Loucy (cell line): ENCODE results near the gene NMNAT2.
"Not testable (repeated sequence)": the region's sequence is repeated elsewhere in the genome, so short reads cannot be mapped to it uniquely, and the experiment has no call there.

Experiments
- H2AFZ ChIP-seq: fragments of 200-600 bp; sonication (generic); 2 replicates; pipeline ENCODE4 v1.6.0; 2016; ENCODE audit warnings: antibody characterized with exemption, mild to moderate bottlenecking, low read length, moderate library complexity
- H3F3A ChIP-seq: fragments of 200-600 bp; 2 replicates; pipeline ENCODE4 v1.6.0; 2016; ENCODE audit warnings: antibody characterized with exemption, low read depth, mild to moderate bottlenecking
- H3K27me3 ChIP-seq: fragments of 200-600 bp; sonication (generic); 2 replicates; pipeline ENCODE4 v1.6.1; 2014; ENCODE audit warnings: low read length, mild to moderate bottlenecking; ENCODE audit not compliant: insufficient read depth, poor library complexity, severe bottlenecking
- H3K36me3 ChIP-seq: fragments of 200-600 bp; sonication (generic); 2 replicates; pipeline ENCODE4 v1.6.1; 2016; ENCODE audit warnings: low read length; ENCODE audit not compliant: insufficient read depth
- H3K4me1 ChIP-seq: fragments of 200-600 bp; sonication (generic); 2 replicates; pipeline ENCODE4 v1.5.1; 2014; ENCODE audit warnings: low read length, mild to moderate bottlenecking; ENCODE audit not compliant: insufficient read depth, poor library complexity, severe bottlenecking
- H3K4me2 ChIP-seq: fragments of 200-600 bp; sonication (generic); 2 replicates; pipeline ENCODE4 v1.6.0; 2014; ENCODE audit warnings: antibody characterized with exemption, low read length, low read depth, mild to moderate bottlenecking; ENCODE audit not compliant: poor library complexity, severe bottlenecking
- H3K4me3 ChIP-seq: fragments of 200-600 bp; sonication (generic); 2 replicates; pipeline ENCODE4 v1.5.1; 2014; ENCODE audit warnings: low read length, mild to moderate bottlenecking, mixed read lengths; ENCODE audit not compliant: poor library complexity, severe bottlenecking
- H3K79me2 ChIP-seq: fragments of 200-600 bp; sonication (generic); 2 replicates; pipeline ENCODE4 v1.6.1; 2014; ENCODE audit warnings: low read length; ENCODE audit not compliant: insufficient read depth
- H3K9ac ChIP-seq: fragments of 200-600 bp; sonication (generic); 2 replicates; pipeline ENCODE4 v1.6.0; 2014; ENCODE audit warnings: mild to moderate bottlenecking, low read depth, low read length, moderate library complexity; ENCODE audit not compliant: poor library complexity, severe bottlenecking
- H3K9me2 ChIP-seq: fragments of 200-600 bp; sonication (generic); replicated peaks from 2 replicates; pipeline ENCODE4 v1.6.1; 2016; ENCODE audit warnings: low read depth, low read length, mixed read lengths
- H3K9me3 ChIP-seq: fragments of 200-600 bp; sonication (generic); 2 replicates; pipeline ENCODE4 v1.6.1; 2014; ENCODE audit warnings: mild to moderate bottlenecking, antibody characterized with exemption, low read length, low read depth; ENCODE audit not compliant: insufficient read depth
- H4K20me1 ChIP-seq: fragments of 200-600 bp; sonication (generic); 2 replicates; pipeline ENCODE4 v1.6.0; 2014; ENCODE audit warnings: antibody characterized with exemption, low read length, mild to moderate bottlenecking; ENCODE audit not compliant: insufficient read depth, poor library complexity, severe bottlenecking
- EZH2phosphoT487 ChIP-seq: fragments of 200-600 bp; IDR thresholded peaks from 2 replicates; pipeline ENCODE4 v1.6.1; 2018; ENCODE audit warnings: antibody characterized with exemption, mild to moderate bottlenecking, moderate library complexity, borderline replicate concordance
- TF ChIP-seq, protein P1 (sequence below): fragments of 200-600 bp; sonication (generic); conservative IDR thresholded peaks from 2 replicates; pipeline ENCODE4 v1.5.1; 2014; ENCODE audit warnings: mild to moderate bottlenecking, antibody characterized with exemption, low read length

The NMNAT2 gene

GRCh38 chr1:183407474-183407873, 10.7 kb downstream of the NMNAT2 start:
- Histone ChIP-seq H4K20me1 (no peaks in the 10 kb centered on the region), H3K9me2 (no peaks in the 10 kb centered on the region), H3K79me2 (no peaks in the 10 kb centered on the region), H3K27me3 (no peaks in the 10 kb centered on the region), H3K9me3 (no peaks in the 10 kb centered on the region), H3K4me2 (no peak overlapping the region), H3K4me3 (no peak overlapping the region), H3K36me3 (no peaks in the 10 kb centered on the region), H3K4me1 (no peaks in the 10 kb centered on the region), H2AFZ (no peak overlapping the region), H3K9ac (no peak overlapping the region), H3F3A (no peaks in the 10 kb centered on the region)
- TF ChIP-seq EZH2phosphoT487 = no peak
- TF ChIP-seq, protein P1, sequence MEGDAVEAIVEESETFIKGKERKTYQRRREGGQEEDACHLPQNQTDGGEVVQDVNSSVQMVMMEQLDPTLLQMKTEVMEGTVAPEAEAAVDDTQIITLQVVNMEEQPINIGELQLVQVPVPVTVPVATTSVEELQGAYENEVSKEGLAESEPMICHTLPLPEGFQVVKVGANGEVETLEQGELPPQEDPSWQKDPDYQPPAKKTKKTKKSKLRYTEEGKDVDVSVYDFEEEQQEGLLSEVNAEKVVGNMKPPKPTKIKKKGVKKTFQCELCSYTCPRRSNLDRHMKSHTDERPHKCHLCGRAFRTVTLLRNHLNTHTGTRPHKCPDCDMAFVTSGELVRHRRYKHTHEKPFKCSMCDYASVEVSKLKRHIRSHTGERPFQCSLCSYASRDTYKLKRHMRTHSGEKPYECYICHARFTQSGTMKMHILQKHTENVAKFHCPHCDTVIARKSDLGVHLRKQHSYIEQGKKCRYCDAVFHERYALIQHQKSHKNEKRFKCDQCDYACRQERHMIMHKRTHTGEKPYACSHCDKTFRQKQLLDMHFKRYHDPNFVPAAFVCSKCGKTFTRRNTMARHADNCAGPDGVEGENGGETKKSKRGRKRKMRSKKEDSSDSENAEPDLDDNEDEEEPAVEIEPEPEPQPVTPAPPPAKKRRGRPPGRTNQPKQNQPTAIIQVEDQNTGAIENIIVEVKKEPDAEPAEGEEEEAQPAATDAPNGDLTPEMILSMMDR = no peak

- Histone ChIP-seq H3K9ac (no peak overlapping the region), H4K20me1 (no peaks in the 10 kb centered on the region), H3K4me3 (no peak overlapping the region), H2AFZ (no peak overlapping the region), H3K9me3 (no peaks in the 10 kb centered on the region), H3K4me2 (no peak overlapping the region), H3F3A (no peaks in the 10 kb centered on the region), H3K79me2 (no peaks in the 10 kb centered on the region), H3K27me3 (no peaks in the 10 kb centered on the region), H3K36me3 (no peaks in the 10 kb centered on the region), H3K9me2 (no peaks in the 10 kb centered on the region), H3K4me1 (no peaks in the 10 kb centered on the region)
- TF ChIP-seq, protein P1 = no peak
- no peak for TF ChIP-seq EZH2phosphoT487
Measured at GRCh38 chr1:183404476-183404875, 13.7 kb downstream of the NMNAT2 start.

GRCh38 chr1:183403498-183403897, 14.7 kb downstream of the NMNAT2 start:
- Histone ChIP-seq H3K36me3 (no peaks in the 10 kb centered on the region), H3K9me3 (no peaks in the 10 kb centered on the region), H3K79me2 (no peaks in the 10 kb centered on the region), H2AFZ (no peak overlapping the region), H3K27me3 (no peaks in the 10 kb centered on the region), H3K4me1 (no peaks in the 10 kb centered on the region), H3K4me3 (no peak overlapping the region), H3K9ac (no peak overlapping the region), H4K20me1 (no peaks in the 10 kb centered on the region), H3K9me2 (no peaks in the 10 kb centered on the region), H3F3A (no peaks in the 10 kb centered on the region), H3K4me2 (no peak overlapping the region)
- TF ChIP-seq, protein P1 = no peak
- no peak for TF ChIP-seq EZH2phosphoT487

DNA sequence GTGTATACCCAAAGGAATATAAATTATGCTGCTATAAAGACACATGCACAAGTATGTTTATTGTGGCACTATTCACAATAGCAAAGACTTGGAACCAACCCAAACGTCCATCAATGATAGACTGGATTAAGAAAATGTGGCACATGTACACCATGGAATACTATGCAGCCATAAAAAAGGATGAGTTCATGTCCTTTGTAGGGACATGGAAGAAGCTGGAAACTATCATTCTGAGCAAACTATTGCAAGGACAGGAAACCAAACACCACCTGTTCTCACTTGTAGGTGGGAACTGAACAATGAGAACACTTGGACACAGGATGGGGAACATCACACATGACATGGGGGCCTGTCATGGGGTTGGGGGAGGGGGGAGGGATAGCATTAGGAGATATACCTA, 16.6 kb downstream of the NMNAT2 start:
- H3K4me3 ChIP-seq, H3K79me2 ChIP-seq, H3K9ac ChIP-seq, H3K9me3 ChIP-seq, H3K9me2 ChIP-seq, H3K27me3 ChIP-seq, H3K4me1 ChIP-seq, H3K36me3 ChIP-seq, H4K20me1 ChIP-seq, H3F3A ChIP-seq, H2AFZ ChIP-seq, H3K4me2 ChIP-seq: not testable (repeated sequence)
